OCI-LY3 (cell line): Measurements from ENCODE around the gene AFMID.

Source experiments
- H2AFZ ChIP-seq: fragments of 200-600, 300-600 bp; shearing (Covaris generic); 2 replicates; pipeline ENCODE4 v1.6.0; 2014; ENCODE audit warnings: antibody characterized with exemption, low read depth, low read length
- H3K27ac ChIP-seq: fragments of 200-600, 300-600 bp; sonication (generic); 2 replicates; pipeline ENCODE4 v1.5.1; 2014; ENCODE audit warnings: mild to moderate bottlenecking, low read length, moderate library complexity, mixed read lengths
- H3K27me3 ChIP-seq: fragments of 200-600, 300-600 bp; sonication (generic); 2 replicates; pipeline ENCODE4 v1.6.1; 2014; ENCODE audit warnings: low read depth, low read length, mixed read lengths
- H3K36me3 ChIP-seq: fragments of 200-600, 300-600 bp; sonication (generic); replicated peaks from 2 replicates; pipeline ENCODE3; 2014; ENCODE audit warnings: low read depth, low read length, mixed read lengths
- H3K4me1 ChIP-seq: fragments of 300-600, 200-600 bp; sonication (generic); 2 replicates; pipeline ENCODE4 v1.6.1; 2014; ENCODE audit warnings: low read length, mixed read lengths
- H3K4me2 ChIP-seq: fragments of 200-600, 300-600 bp; sonication (generic); 2 replicates; pipeline ENCODE4 v1.6.1; 2014; ENCODE audit warnings: low read length, mixed read lengths
- H3K4me3 ChIP-seq: fragments of 300-600, 200-600 bp; sonication (generic); 2 replicates; pipeline ENCODE4 v1.5.1; 2014; ENCODE audit warnings: antibody characterized with exemption, mild to moderate bottlenecking, low read length, moderate library complexity
- H3K79me2 ChIP-seq: fragments of 300-600, 200-600 bp; shearing (Covaris generic); 2 replicates; pipeline ENCODE4 v1.6.1; 2014; ENCODE audit warnings: mild to moderate bottlenecking, low read length, mixed read lengths
- H3K9ac ChIP-seq: fragments of 300-600, 200-600 bp; shearing (Covaris generic); 2 replicates; pipeline ENCODE4 v1.6.0; 2014; ENCODE audit warnings: mild to moderate bottlenecking, low read length, moderate library complexity
- H3K9me3 ChIP-seq: fragments of 200-600, 300-600 bp; shearing (Covaris generic); 2 replicates; pipeline ENCODE4 v1.6.1; 2014; ENCODE audit warnings: low read length, mixed read lengths; ENCODE audit not compliant: insufficient read depth
- H4K20me1 ChIP-seq: fragments of 200-600, 300-600 bp; sonication (generic); 2 replicates; pipeline ENCODE4 v1.6.1; 2016; ENCODE audit warnings: low read length, mixed read lengths; ENCODE audit not compliant: insufficient read depth
- EZH2phosphoT487 ChIP-seq: fragments of 200-600 bp; shearing (Covaris generic); IDR thresholded peaks from 2 replicates; pipeline ENCODE4 v1.6.1; 2018; ENCODE audit warnings: antibody characterized with exemption, mixed run types, low read depth
- TF ChIP-seq, protein P1 (sequence below): fragments of 200-600, 300-600 bp; sonication (generic); IDR thresholded peaks from 2 replicates; pipeline ENCODE4 v1.5.1; 2014; ENCODE audit warnings: antibody characterized with exemption, low read length, low read depth

AFMID gene

GRCh38 chr17:78146471-78146869 lies 40.7 kb upstream of the AFMID start:
- Histone ChIP-seq H3K9ac (peak overlapping the region; percentile 79), H3K4me2 (peak overlapping the region; percentile 71), H3K27me3 (no peaks in the 10 kb centered on the region), H3K27ac (peak overlapping the region; percentile 94), H3K4me3 (peak overlapping the region; percentile 37), H3K79me2 (peaks cover 6% of the 10 kb centered on the region; the same call in 1 of the 2 replicates), H4K20me1 (no peaks in the 10 kb centered on the region), H3K4me1 (peaks cover 93% of the 10 kb centered on the region), H3K9me3 (no peaks in the 10 kb centered on the region), H2AFZ (no peak overlapping the region), H3K36me3 (peaks cover 5% of the 10 kb centered on the region)
- TF ChIP-seq, protein P1, sequence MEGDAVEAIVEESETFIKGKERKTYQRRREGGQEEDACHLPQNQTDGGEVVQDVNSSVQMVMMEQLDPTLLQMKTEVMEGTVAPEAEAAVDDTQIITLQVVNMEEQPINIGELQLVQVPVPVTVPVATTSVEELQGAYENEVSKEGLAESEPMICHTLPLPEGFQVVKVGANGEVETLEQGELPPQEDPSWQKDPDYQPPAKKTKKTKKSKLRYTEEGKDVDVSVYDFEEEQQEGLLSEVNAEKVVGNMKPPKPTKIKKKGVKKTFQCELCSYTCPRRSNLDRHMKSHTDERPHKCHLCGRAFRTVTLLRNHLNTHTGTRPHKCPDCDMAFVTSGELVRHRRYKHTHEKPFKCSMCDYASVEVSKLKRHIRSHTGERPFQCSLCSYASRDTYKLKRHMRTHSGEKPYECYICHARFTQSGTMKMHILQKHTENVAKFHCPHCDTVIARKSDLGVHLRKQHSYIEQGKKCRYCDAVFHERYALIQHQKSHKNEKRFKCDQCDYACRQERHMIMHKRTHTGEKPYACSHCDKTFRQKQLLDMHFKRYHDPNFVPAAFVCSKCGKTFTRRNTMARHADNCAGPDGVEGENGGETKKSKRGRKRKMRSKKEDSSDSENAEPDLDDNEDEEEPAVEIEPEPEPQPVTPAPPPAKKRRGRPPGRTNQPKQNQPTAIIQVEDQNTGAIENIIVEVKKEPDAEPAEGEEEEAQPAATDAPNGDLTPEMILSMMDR = no peak
- no peak for TF ChIP-seq EZH2phosphoT487

GRCh38 chr17:78146881-78147280 lies 40.3 kb upstream of the AFMID start:
- Histone ChIP-seq H3K4me3 (peak overlapping the region; percentile 37), H3K36me3 (peaks cover 5% of the 10 kb centered on the region), H3K9me3 (no peaks in the 10 kb centered on the region), H3K4me1 (peaks cover 93% of the 10 kb centered on the region), H3K4me2 (peak overlapping the region; percentile 71), H4K20me1 (no peaks in the 10 kb centered on the region), H3K27me3 (no peaks in the 10 kb centered on the region), H3K9ac (peak overlapping the region; percentile 79), H3K79me2 (peaks cover 6% of the 10 kb centered on the region; the same call in 1 of the 2 replicates), H2AFZ (no peak overlapping the region), H3K27ac (peak overlapping the region; percentile 94)
- TF ChIP-seq EZH2phosphoT487 = no peak
- TF ChIP-seq, protein P1 = no peak

DNA sequence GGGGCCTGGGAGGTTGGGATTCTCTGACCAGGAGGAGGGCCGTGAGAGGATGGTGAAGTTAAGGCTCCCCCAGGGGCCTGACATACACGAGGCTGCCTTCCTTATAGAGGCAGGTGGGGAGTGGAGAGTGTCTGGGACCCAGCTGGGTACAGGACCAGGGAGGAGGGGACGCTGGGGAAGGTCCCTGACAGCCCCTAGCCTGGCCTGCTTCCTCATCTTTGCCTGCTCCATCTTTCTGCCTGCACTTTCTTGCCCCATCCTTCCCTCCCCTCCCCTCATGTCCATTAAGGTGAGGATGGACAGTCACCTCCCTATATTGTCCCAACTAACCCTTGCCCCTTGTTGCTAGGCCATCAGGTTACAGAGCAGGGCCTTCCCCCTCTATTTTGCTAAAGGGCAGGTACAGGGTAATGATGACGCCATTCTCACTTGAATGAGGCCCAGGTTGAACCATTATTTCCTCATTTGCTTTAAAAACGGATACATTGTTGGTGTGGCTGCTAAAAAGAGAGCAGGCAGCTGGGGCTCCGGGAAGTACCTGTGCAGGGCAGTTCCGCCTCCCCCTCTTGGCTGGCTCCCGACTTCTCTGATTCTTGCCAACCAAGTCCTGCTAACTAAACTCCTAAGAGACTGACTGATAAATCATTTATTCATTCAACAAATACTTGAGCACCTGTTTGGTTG lies 39.7 kb upstream of the AFMID start:
- H4K20me1 ChIP-seq = no peaks in the 10 kb centered on the region
- H3K4me2 ChIP-seq = peak overlapping the region; percentile 71
- no peak for TF ChIP-seq EZH2phosphoT487
- TF ChIP-seq, protein P1 = no peak
- peaks cover 93% of the 10 kb centered on the region for H3K4me1 ChIP-seq
- peak overlapping the region; percentile 94 for H3K27ac ChIP-seq
- peak overlapping the region; percentile 47 for H3K4me3 ChIP-seq
- H3K79me2 ChIP-seq = peaks cover 6% of the 10 kb centered on the region; the same call in 1 of the 2 replicates
- H2AFZ ChIP-seq = no peak overlapping the region
- peak overlapping the region; percentile 79 for H3K9ac ChIP-seq
- H3K36me3 ChIP-seq = peaks cover 3% of the 10 kb centered on the region
- no peaks in the 10 kb centered on the region for H3K27me3 ChIP-seq
- H3K9me3 ChIP-seq = no peaks in the 10 kb centered on the region

GRCh38 chr17:78148286-78149016 lies 38.7 kb upstream of the AFMID start:
- H2AFZ ChIP-seq = no peak overlapping the region
- peak overlapping the region; percentile 79 for H3K9ac ChIP-seq
- H3K36me3 ChIP-seq = no peaks in the 10 kb centered on the region
- peak overlapping the region; percentile 94 for H3K27ac ChIP-seq
- peak overlapping the region; percentile 47 for H3K4me3 ChIP-seq
- peaks cover 6% of the 10 kb centered on the region; the same call in 1 of the 2 replicates for H3K79me2 ChIP-seq
- H3K4me2 ChIP-seq = peak overlapping the region; percentile 71
- no peaks in the 10 kb centered on the region for H3K27me3 ChIP-seq
- no peaks in the 10 kb centered on the region for H4K20me1 ChIP-seq
- H3K4me1 ChIP-seq = peaks cover 96% of the 10 kb centered on the region
- H3K9me3 ChIP-seq = no peaks in the 10 kb centered on the region
- no peak for TF ChIP-seq EZH2phosphoT487
- TF ChIP-seq, protein P1 = no peak
